Endothelial cell of umbilical vein (primary cell): ENCODE results near the gene TSTD2. TPM values are rescaled to one million over a fixed set of nuclear protein-coding genes. Genes with fewer than 3 reads are reported as not detected.

Experiments
- BruUV-seq: library from RNA; stranded (reverse); fragments of 400-500 nt; replicated peaks from 2 replicates; lab custom pipeline; 2021; lab: Mats Ljungman, UMichigan
- CTCF ChIA-PET: fragments of 300-600, 350-600 bp; sonication (Branson Sonifier 250); formaldehyde crosslinking; loops from one replicate; lab custom pipeline; 2021; ENCODE audit warnings: antibody characterized with exemption, inconsistent platforms; lab: Charles Lee
- POLR2A ChIA-PET: fragments of 300-600, 350-600 bp; sonication (Branson Sonifier 250); formaldehyde crosslinking; loops from one replicate; lab custom pipeline; 2021; ENCODE audit warnings: antibody characterized with exemption, inconsistent platforms; lab: Charles Lee
- DNase-seq: peaks from one replicate; pipeline ENCODE4 v3.0.0-alpha.2; 2011; ENCODE audit warnings: low read depth, low spot score
- FAIRE-seq: peaks from 2 replicates; lab custom pipeline; 2011; peaks lifted over from hg19 to GRCh38; lab: Jason Lieb, UNC
- H2AFZ ChIP-seq: 2 replicates; pipeline ENCODE4 v1.6.0; 2012; ENCODE audit warnings: low read depth, low read length, control low read depth, inconsistent platforms
- H3K27ac ChIP-seq: 2 replicates; pipeline ENCODE4 v1.5.1; 2011; ENCODE audit warnings: low read depth, mild to moderate bottlenecking, control low read depth, low read length, moderate library complexity; ENCODE audit not compliant: insufficient read depth
- H3K27me3 ChIP-seq, 2 experiments: 2 replicates each; pipeline versions ENCODE4 v1.6.0 to v1.6.1; 2011; ENCODE audit warnings: low read length in 2 of 2, mixed read lengths in 1 of 2; ENCODE audit not compliant: control insufficient read depth in 2 of 2, insufficient read depth in 2 of 2
- H3K36me3 ChIP-seq, 2 experiments: 2 replicates in 1 of 2; 3 replicates in 1 of 2; pipeline ENCODE4 v1.5.1; 2011; ENCODE audit warnings: low read length in 2 of 2, mild to moderate bottlenecking in 1 of 2, moderate library complexity in 1 of 2; ENCODE audit not compliant: control insufficient read depth in 2 of 2, insufficient read depth in 2 of 2; ENCODE audit errors: extremely low read depth in 1 of 2
- H3K4me1 ChIP-seq: 3 replicates; pipeline ENCODE4 v1.5.1; 2011; ENCODE audit warnings: mild to moderate bottlenecking, low read length; ENCODE audit not compliant: control insufficient read depth, insufficient read depth; ENCODE audit errors: extremely low read depth
- H3K4me2 ChIP-seq: 2 replicates; pipeline ENCODE4 v1.6.1; 2011; ENCODE audit warnings: low read length, control low read depth, mixed read lengths; ENCODE audit not compliant: insufficient read depth
- H3K4me3 ChIP-seq, 3 experiments: fragments of 200-600 bp in 1 of 3; sonication (generic), shearing (Covaris generic) in 1 of 3; replicated peaks in 1 of 3; 2 replicates each; pipeline ENCODE4 v1.5.1; 2011 to 2016; ENCODE audit warnings: control low read depth in 3 of 3, low read length in 3 of 3, mild to moderate bottlenecking in 2 of 3, inconsistent platforms in 1 of 3, low read depth in 1 of 3, moderate library complexity in 1 of 3; ENCODE audit not compliant: insufficient read depth in 1 of 3
- H3K79me2 ChIP-seq: 2 replicates; pipeline ENCODE4 v1.6.0; 2012; ENCODE audit warnings: low read length, inconsistent platforms; ENCODE audit not compliant: control insufficient read depth, insufficient read depth
- H3K9ac ChIP-seq: replicated peaks from 2 replicates; pipeline ENCODE3; 2011; ENCODE audit warnings: low read length, control low read depth; ENCODE audit not compliant: insufficient read depth; ENCODE audit errors: extremely low read depth
- H3K9me1 ChIP-seq: replicated peaks from 3 replicates; pipeline ENCODE4 v1.6.0; 2011; ENCODE audit warnings: mild to moderate bottlenecking, low read length; ENCODE audit not compliant: control insufficient read depth, insufficient read depth; ENCODE audit errors: extremely low read depth
- H3K9me3 ChIP-seq: replicated peaks from 2 replicates; pipeline ENCODE4 v1.5.1; 2012; ENCODE audit warnings: low read length, inconsistent platforms; ENCODE audit not compliant: control insufficient read depth, insufficient read depth
- H4K20me1 ChIP-seq: replicated peaks from 2 replicates; pipeline ENCODE3; 2011; ENCODE audit warnings: mild to moderate bottlenecking, low read length; ENCODE audit not compliant: control insufficient read depth, insufficient read depth; ENCODE audit errors: extremely low read depth
- EZH2 ChIP-seq: IDR thresholded peaks from 2 replicates; pipeline ENCODE4 v1.6.1; 2012; ENCODE audit warnings: borderline replicate concordance, low read depth, mild to moderate bottlenecking, moderate library complexity, low read length, inconsistent platforms; ENCODE audit not compliant: severe bottlenecking
- FOS ChIP-seq: IDR thresholded peaks from 2 replicates; pipeline ENCODE4 v1.6.1; 2011; ENCODE audit warnings: mild to moderate bottlenecking, low read length, moderate library complexity, borderline replicate concordance; ENCODE audit not compliant: insufficient read depth
- GATA2 ChIP-seq: IDR thresholded peaks from 2 replicates; pipeline ENCODE4 v1.7.0; 2011; ENCODE audit warnings: low read depth, mild to moderate bottlenecking, moderate library complexity, mixed read lengths, low read length; ENCODE audit not compliant: insufficient read length, insufficient read depth
- JUN ChIP-seq: IDR thresholded peaks from 2 replicates; pipeline ENCODE4 v1.6.1; 2011; ENCODE audit warnings: borderline replicate concordance, low read depth; ENCODE audit not compliant: insufficient read length, insufficient read depth
- MAX ChIP-seq: IDR thresholded peaks from 2 replicates; pipeline ENCODE4 v1.6.1; 2011; ENCODE audit not compliant: insufficient read depth, insufficient read length
- MYC ChIP-seq: IDR thresholded peaks from one replicate; pipeline ENCODE4 v1.6.1; 2011; ENCODE audit warnings: mild to moderate bottlenecking, low read depth, low read length
- POLR2A ChIP-seq: IDR thresholded peaks from 2 replicates; pipeline ENCODE4 v1.6.1; 2012; ENCODE audit warnings: low read depth, mild to moderate bottlenecking, control low read depth, low read length
- POLR2AphosphoS5 ChIP-seq: IDR thresholded peaks from 2 replicates; pipeline ENCODE4 v1.6.1; 2012; ENCODE audit warnings: low read depth, mild to moderate bottlenecking, control low read depth, low read length, moderate library complexity; ENCODE audit not compliant: insufficient read depth
- dilution Hi-C: fragments of 300-500 bp; cut with MboI; formaldehyde crosslinking; loops from one replicate; pipeline ENCODE4 v1.15.0; 2019; ENCODE audit warnings: low sequenced_read_pairs; ENCODE audit not compliant: extremely low pct_ligation_motif_present
- intact Hi-C: fragments of 100-400 bp; cut with micrococcal nuclease; formaldehyde crosslinking; loops from one replicate; pipeline ENCODE4 v1.10.0; 2022
- polyA plus RNA-seq, 4 experiments: library from polyadenylated mRNA; depleted of rRNA in 3 of 4; stranded (reverse) in 3 of 4; unstranded in 1 of 4; fragments of >200 nt; gene quantifications; 2 replicates each; pipeline versions ENCODE4 v1.2.1 to v1.2.3, GENCODE V29; 2011 to 2012; ENCODE audit warnings: missing spikeins in 1 of 4
- total RNA-seq: library from RNA; stranded (reverse); gene quantifications from 2 replicates; pipeline ENCODE4 v1.2.3, GENCODE V29; 2021
- TF ChIP-seq, protein P1 (sequence below), 2 donors: IDR thresholded peaks; 1 replicate in 1 of 2; 2 replicates in 1 of 2; pipeline ENCODE4 v1.5.1; 2011; ENCODE audit warnings: low read length in 2 of 2, mild to moderate bottlenecking in 2 of 2, moderate library complexity in 2 of 2, control low read depth in 1 of 2, inconsistent platforms in 1 of 2, low read depth in 1 of 2; ENCODE audit not compliant: insufficient read depth in 1 of 2; ENCODE audit errors: extremely low read depth in 1 of 2

Gene TSTD2
- total and polyA plus RNA-seq, 2 donors (not counting 3 experiments of a cell fraction or from before 2014, with no cell fraction given): 13.7 to 15.9 TPM

DNA sequence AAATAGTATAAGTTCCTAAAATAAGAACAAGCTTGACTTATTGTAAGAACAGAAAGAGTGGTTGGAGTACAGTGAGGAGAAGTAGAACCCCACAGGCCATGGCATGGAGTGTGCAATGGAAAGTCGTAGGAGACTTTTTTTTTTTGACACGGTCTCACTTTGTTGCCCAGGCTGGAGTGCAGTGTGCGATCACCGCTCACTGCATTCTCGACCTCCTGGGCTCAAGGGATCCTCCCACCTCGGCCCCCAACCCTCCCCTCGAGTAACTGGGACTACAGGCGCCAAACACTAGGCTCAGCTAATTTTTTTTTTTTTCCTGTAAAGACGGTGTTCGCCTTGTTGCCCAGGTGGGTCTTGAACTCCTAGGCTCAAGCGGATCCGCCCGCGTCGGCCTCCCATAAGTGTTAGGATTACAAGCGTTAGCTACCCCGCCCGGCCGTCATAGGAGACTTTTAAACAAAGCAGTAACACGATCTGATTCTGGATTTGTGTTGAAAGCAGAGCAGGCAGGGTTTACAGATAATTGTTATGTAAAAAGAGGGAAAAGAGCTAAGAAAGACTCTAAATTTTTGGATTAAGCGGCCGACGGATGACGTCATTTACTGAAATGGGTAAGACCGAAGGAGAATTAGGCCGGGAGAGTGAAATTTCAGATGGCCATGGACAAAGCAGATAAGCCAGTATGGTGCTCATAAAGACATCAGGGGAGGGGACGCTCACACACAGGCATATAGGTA is 752 bp downstream of the TSTD2 start:
- peaks cover 60% of the 10 kb centered on the region for H3K79me2 ChIP-seq
- BruUV-seq: TSS peak; percentile 85
- H3K36me3 ChIP-seq: no peaks in the 10 kb centered on the region
- H3K9me3 ChIP-seq: no peaks in the 10 kb centered on the region
- peak overlapping the region; percentile 93 for H2AFZ ChIP-seq
- H3K27me3 ChIP-seq: no peaks in the 10 kb centered on the region
- intact Hi-C loops: loop anchor here (2.0 kb wide), 1 partner anchor 290 kb away; the partner anchor contains the start of gene TRMO
- CTCF ChIA-PET: interaction anchor here (0.8 to 3.3 kb wide), 5 partner anchors 17 to 258 kb away, joined by 3 to 26 read pairs (median 3); partner anchors contain the start of gene TDRD7
- H3K9me1 ChIP-seq: no peaks in the 10 kb centered on the region
- peak overlapping the region; percentile 100 for H3K9ac ChIP-seq
- peak overlapping the region; percentile 97 for H3K4me2 ChIP-seq
- FAIRE-seq (peak; percentile 8), DNase-seq (no peak)
- peak overlapping the region; percentile 53 to 100 (median 99) for H3K4me3 ChIP-seq
- dilution Hi-C loops: no loop called here
- POLR2A ChIA-PET: interaction anchor here (0.7 to 1.6 kb wide), 6 partner anchors 10 to 428 kb away, joined by 3 to 6 read pairs (median 4); no protein-coding TSS in a partner anchor
- TF ChIP-seq MYC: no peak
- TF ChIP-seq POLR2AphosphoS5: no peak
- TF ChIP-seq, protein P1, sequence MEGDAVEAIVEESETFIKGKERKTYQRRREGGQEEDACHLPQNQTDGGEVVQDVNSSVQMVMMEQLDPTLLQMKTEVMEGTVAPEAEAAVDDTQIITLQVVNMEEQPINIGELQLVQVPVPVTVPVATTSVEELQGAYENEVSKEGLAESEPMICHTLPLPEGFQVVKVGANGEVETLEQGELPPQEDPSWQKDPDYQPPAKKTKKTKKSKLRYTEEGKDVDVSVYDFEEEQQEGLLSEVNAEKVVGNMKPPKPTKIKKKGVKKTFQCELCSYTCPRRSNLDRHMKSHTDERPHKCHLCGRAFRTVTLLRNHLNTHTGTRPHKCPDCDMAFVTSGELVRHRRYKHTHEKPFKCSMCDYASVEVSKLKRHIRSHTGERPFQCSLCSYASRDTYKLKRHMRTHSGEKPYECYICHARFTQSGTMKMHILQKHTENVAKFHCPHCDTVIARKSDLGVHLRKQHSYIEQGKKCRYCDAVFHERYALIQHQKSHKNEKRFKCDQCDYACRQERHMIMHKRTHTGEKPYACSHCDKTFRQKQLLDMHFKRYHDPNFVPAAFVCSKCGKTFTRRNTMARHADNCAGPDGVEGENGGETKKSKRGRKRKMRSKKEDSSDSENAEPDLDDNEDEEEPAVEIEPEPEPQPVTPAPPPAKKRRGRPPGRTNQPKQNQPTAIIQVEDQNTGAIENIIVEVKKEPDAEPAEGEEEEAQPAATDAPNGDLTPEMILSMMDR (IDR thresholded peaks at IDR 0.05; ENCODE audit: extremely low read depth in 1 of 2, insufficient read depth in 1 of 2, low read depth in 1 of 2, low read length in 2 of 2): no peak
- peak; percentile 90 for TF ChIP-seq JUN
- no peak for TF ChIP-seq GATA2
- peak; percentile 42 for TF ChIP-seq FOS
- no peak for TF ChIP-seq POLR2A
- TF ChIP-seq EZH2: no peak
- no peak for TF ChIP-seq MAX
- H4K20me1 ChIP-seq: peaks cover 2% of the 10 kb centered on the region
- peak overlapping the region; percentile 94 for H3K27ac ChIP-seq
- H3K4me1 ChIP-seq: peaks cover 28% of the 10 kb centered on the region
